Activated CD8-positive, alpha-beta memory T cell treated with anti-CD3 and anti-CD28 coated beads, Interleukin-2, amount 50 U/mL, for 4 hours (primary cell): ENCODE results near the gene NAALADL2.

Source experiments
- DNase-seq: peaks from one replicate; pipeline ENCODE4 v3.0.0-alpha.2; 2020

The NAALADL2 gene

GRCh38 chr3:174859114-174859735 is at the start of gene NAALADL2:
NAALADL2 (plus strand) TSS chr3:174859334.
- DNase-seq, result no peak

DNA sequence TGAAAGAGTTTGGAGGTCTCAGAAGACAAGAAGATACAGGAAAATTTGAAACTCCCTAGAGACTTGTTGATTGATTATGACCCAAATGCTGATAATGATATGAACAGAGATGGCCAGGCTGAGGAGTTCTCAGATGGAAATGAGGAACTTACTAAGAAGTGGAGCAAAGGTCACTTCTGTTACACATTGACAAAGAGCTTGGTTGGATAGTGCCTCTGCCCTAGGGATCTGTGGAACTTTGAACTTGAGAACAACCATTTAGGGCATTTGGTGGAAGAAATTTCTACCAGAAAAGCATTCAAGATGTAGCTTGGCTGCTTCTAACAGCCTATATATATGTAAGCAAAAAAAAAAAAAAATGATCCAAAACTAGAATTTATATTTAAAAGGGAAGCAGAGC is 48.9 kb upstream of the NAALADL2 start:
- no peak for DNase-seq

DNA sequence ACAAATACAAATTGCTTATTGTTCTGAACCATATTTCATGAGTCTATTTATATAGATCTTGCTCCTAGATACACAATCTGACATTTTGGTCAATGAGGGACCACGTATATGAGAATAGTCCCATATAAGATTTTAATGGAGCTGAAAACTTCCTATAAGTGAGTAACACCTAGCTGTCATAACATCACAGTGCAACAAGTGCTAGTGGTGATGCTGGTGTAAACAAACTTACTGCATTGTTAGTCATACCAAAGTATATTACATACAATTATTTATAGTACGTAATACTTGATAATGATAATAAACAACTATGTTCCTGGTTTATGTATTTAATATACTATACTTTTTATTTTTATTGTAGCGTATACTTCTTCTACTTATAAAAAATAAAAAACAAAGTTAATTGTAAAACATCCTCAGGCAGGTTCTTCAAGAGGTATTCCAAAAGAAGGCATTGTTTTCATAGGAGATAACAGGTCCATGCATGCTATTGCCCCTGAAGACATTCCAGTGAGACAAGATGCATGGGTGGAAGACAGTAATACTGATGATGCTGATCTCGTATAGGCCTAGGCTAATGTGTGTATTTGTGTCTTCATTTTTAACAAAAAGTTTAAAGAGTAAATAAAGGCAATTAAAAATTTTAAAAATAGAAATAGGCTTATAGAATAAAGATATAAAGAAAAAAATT is 46.8 kb upstream of the NAALADL2 start:
- DNase-seq, result no peak

DNA sequence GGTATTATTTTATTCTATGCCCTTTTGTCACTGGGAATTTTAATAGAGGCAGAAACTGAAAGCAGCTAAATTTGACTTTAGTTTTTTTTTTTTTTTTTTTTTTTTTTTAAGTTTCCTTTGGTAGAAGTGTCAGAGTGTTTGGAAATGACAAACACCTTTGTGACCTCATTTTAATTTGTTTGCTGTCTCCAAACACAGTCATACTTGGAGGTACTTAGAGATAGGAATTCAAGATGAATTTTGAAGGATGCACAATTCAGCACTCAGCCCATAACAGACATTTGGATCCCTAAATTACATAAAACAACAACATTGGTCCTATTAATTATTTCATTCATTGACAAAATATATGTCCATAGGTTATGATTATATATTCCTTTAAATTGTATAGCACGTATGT is 43.4 kb upstream of the NAALADL2 start:
- DNase-seq, result no peak

DNA sequence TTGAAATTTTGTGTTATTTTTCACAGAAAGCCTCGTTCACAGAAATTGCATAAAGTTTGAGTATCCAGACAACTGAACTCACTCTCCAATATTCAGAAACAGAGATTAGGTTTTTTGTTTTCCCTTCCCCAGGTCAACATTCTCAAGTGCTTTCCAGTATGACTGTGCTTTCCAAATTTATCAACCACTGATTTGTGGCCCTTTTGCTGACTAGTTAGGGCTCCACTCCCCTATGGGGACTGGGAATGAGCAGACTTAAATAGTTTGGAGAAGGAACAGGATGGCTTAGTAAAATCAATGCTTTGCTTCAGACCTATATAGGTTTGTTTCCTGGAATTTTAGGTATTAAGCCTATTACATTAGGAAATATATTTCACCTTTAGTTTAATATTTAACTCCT is 38.2 kb upstream of the NAALADL2 start:
- no peak for DNase-seq

GRCh38 chr3:174821477-174821876 is 37.7 kb upstream of the NAALADL2 start:
- no peak for DNase-seq

DNA sequence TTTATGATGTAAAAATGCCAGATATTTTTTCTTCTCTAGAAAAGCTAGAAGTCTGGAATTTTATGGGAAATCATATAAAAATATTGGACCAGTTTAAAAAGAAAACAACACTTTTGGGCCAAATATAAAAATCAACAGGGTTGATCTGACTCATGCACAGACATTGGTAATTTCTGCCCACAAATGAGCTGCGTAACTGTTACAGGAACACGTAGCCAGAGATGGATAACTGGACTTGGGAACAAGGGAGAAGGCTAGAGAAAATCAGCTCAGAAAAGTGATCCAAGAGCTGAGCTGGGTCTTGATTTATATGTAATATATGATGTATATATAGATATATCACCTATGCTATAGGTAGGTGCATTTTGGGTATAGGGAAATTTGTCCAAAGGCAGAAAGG is 36.8 kb upstream of the NAALADL2 start:
- no peak for DNase-seq

GRCh38 chr3:174826069-174826468 is 33.1 kb upstream of the NAALADL2 start:
- no peak for DNase-seq

- no peak for DNase-seq
Observed at GRCh38 chr3:174844746-174845145, 14.4 kb upstream of the NAALADL2 start.

GRCh38 chr3:174846055-174846454 is 13.1 kb upstream of the NAALADL2 start:
- no peak for DNase-seq

DNA sequence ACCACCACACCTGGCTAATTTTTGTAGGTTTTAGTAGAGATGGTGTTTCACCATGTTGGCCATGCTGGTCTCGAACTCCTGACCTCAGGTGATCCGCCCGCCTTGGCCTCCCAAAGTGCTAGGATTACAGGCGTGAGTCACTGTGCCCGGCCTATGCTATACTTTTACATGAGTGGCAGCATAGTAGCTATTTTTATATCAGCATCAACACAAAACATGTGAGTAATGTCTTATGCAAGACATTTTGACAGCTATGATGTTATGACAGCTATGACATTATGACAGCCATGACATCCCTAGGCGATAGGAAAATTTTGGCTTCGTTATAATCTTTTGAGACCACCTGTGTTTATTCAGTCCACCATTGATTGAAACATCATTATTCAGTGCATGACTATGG is 4.1 kb upstream of the NAALADL2 start:
- DNase-seq, result no peak

- DNase-seq, result no peak
Observed at GRCh38 chr3:174857301-174857700, 1.8 kb upstream of the NAALADL2 start.

DNA sequence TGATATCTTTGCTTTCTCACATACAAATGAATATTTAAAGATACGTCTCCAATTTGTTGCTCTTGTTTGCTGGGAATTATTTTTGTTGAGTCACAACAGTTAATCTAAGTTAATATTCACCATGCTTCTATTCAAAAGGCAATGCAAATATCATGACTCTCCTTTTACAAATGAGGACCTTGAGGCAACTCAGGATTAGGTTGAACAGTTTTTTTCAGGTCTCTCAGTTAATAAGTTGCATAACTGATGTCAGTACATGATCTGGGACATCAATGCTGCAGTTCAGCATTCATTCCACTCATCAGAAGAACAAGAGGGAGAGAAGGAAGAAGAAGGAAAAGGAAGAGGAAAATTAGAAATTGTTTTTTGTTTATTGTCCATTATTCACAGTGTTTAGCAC is 781 bp upstream of the NAALADL2 start:
- no peak for DNase-seq

DNA sequence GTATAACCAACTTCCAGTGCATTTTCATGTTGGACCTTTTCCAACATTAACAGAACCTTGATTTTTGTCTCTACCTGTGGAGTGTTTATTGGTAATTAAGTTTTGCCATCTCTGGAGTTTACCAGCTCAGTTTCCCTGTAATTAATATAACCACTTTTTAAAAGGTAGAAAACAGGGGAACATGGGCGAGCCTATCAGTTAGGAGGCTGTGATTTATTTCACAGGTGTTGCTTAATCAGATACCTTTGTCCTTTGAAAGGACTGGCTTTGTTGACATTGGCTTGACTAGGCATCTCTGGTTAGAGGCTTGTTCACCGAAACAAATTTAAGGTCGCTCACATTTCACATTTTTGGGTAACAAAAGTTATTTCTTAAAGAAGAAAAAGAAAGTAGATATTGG is 622 bp downstream of the NAALADL2 start:
- DNase-seq, result no peak

GRCh38 chr3:174862101-174862500 is 3.0 kb downstream of the NAALADL2 start:
- no peak for DNase-seq

DNA sequence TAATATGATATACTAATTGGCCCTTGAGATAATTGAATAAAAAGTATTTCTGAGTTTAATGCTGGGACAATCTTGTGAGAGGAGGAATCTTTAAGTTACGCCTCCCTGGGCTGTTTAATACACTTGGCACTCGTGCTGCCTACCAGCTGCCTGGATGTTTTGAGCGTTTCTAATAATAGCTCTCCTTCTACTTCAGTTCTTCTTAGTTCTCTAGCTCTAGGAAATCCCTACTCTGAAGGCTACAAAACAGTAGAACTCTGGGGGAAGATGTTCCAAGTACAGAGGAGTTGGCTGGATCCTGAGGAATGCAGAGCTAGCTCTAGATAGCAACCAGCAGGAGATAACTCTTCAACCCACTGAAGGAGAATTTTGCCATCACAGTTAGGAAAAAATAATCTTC is 3.5 kb downstream of the NAALADL2 start:
- no peak for DNase-seq

DNA sequence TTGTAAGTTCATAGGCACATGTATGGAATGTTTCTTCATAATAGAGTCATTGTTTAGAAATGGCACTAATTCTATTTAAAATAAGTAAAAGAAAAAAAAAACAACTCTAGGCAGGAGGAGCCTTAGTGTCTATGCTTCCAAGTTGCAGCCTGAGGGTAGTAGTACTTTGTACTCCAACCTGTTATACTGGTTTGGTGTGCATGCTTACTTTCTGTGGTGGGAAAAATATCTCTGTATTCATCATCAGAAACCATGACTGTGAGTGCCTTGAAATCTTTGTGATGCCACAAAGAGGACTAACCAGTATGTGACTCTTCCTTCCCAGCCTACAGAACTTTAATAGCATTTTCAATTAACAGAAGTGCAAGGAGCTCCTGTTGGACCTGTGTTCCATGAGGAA is 4.4 kb downstream of the NAALADL2 start:
- no peak for DNase-seq

GRCh38 chr3:174869448-174869847 is 10.3 kb downstream of the NAALADL2 start:
- DNase-seq, result no peak

DNA sequence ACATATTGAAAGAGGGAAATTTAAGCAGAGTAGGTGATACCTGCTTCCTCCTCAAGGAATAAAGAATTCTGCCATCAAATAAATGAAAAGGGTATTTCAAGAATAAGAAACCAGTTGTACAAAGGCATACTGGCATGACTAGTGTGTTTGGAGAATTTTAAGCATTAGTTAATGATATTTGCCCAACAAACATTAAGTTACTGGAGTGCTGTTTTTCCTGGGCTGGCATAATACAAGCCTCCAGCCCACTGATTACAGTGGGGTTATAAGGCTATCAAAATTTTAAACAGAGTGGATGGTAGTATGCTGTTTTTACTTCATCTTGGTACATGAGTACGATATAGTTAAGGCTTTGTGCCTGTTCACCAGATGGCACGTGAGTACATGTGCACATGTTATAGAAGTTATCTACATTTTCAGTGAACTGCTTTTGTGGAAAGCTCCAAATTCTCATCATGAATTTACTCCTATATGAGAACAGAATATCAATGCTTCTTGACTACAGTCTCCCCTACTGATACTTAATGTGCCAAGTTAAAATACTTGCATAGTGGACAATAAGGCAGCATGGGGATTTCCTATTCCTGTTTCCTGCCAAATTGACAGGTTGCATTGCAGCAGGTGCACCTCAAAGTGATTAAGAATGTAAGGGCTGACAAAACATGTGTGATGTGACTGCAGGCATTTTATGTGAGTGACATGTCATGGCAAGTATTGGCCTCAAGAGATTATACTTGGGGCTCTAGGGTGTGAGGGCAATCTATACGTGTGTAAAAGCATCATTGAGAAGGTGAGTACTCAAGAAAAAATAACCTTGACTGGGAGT is 14.9 kb downstream of the NAALADL2 start:
- no peak for DNase-seq

GRCh38 chr3:174882789-174883188 is 23.7 kb downstream of the NAALADL2 start:
- no peak for DNase-seq

GRCh38 chr3:174883881-174884675 is 24.9 kb downstream of the NAALADL2 start:
- DNase-seq, result no peak

GRCh38 chr3:174884776-174885568 is 25.8 kb downstream of the NAALADL2 start:
- DNase-seq, result no peak
